Stimulated activated memory B cell treated with anti-CD40 and anti-IgM and Interleukin-4, amounts not matched to agents 10 μg/mL and 1 μg/mL and 100 μg/mL, for 72 hours (primary cell): ENCODE measurements around the gene SAP25.
"Not testable (repeated sequence)": the region's sequence is repeated elsewhere in the genome, so short reads cannot be mapped to it uniquely, and the experiment has no call there.

Experiments
- ATAC-seq: fragments of 150-1000 bp; cut with Tn5 transposase; 2 replicates; pipeline ENCODE4 v1.10.0; 2021
- H3K27ac Mint-ChIP-seq: one replicate; pipeline ENCODE4 v1.8.0; 2022; ENCODE audit warnings: mild to moderate bottlenecking, mixed read lengths
- H3K27me3 Mint-ChIP-seq: one replicate; pipeline ENCODE4 v1.8.0; 2022; ENCODE audit warnings: mixed read lengths
- H3K36me3 Mint-ChIP-seq: one replicate; pipeline ENCODE4 v1.8.0; 2022; ENCODE audit warnings: mixed read lengths
- H3K4me1 Mint-ChIP-seq: one replicate; pipeline ENCODE4 v1.8.0; 2022; ENCODE audit warnings: mixed read lengths
- H3K4me3 Mint-ChIP-seq: one replicate; pipeline ENCODE4 v1.8.0; 2022; ENCODE audit warnings: mild to moderate bottlenecking, moderate library complexity, mixed read lengths
- H3K9me3 Mint-ChIP-seq: one replicate; pipeline ENCODE4 v1.8.0; 2022; ENCODE audit warnings: mixed read lengths

SAP25 gene

DNA sequence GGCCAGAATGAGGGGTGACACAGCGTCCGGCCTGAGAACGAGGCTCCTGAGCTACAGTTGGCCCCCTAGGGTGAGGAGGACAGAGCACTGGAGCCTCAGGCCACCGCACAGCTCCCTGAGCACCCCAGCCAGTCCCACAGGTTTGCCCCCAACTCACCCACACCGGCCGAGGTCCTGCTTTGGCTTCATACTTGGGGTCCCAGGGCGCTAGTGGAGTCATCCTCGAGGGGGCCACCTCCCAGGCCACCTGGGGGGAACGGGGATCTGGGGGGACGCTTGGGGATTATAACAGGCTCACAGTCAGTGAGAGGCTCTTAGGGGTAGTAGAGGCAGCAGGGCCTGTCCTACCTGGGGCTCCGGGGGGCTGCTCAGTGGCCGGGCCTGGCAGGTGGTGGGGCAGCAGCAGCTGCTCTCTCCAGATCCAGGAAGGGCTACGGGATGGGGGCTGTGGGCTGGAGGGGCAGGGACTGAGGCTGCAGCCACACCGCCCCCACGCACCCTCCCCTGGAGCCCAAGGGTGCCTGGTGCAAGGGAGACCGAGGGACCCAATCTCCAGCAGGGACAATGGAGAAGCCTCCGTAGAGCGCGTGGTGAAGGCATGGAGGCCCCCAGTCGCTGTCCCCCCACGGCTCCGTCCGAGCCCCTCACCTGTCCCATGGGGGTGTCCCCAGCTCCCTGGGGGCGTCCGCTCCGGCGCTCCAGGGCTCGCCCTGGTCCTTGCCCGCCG, 588 bp downstream of the SAP25 start:
- H3K36me3 Mint-ChIP-seq: peaks cover 47% of the 10 kb centered on the region
- H3K27me3 Mint-ChIP-seq: no peaks in the 10 kb centered on the region
- H3K4me1 Mint-ChIP-seq: peaks cover 34% of the 10 kb centered on the region
- ATAC-seq: peak; percentile 1
- no peaks in the 10 kb centered on the region for H3K9me3 Mint-ChIP-seq
- no peak overlapping the region for H3K4me3 Mint-ChIP-seq
- no peak overlapping the region for H3K27ac Mint-ChIP-seq

DNA sequence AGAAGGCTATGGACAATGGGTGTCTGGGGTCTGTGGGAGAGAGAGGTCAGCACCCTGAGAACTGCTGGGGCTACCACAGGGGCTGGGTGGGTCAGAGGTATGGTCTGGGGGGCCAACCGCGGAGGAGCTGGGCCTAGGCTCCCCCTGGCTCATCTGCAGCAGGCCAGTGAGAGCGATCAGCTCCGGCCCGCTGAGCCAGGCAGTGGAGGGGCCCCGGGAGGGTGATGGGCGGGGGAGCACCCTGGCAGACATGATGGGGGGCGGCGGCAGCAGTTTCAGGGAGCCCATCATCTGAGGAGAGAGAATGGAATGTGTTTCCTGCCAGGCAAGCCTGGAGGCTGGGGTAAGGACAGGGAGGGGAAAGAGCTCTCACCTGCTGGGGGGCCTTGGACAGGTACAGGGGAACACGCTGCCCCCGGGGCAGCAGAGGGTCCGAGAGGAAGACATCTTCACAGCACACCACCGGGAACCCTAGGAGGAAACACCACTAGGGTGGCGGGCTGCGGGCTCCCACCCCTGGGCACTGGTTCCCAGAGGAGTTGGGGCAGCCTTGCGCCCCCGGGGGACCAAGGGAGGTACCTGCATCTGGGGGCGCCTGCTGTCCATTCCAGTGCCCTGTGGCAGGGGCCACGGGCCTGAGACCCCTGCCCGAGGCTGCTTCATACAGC, 1.3 kb downstream of the SAP25 start:
- Mint-ChIP-seq H3K27ac (no peak overlapping the region), H3K9me3 (no peaks in the 10 kb centered on the region), H3K36me3 (peaks cover 47% of the 10 kb centered on the region), H3K27me3 (no peaks in the 10 kb centered on the region), H3K4me1 (peaks cover 41% of the 10 kb centered on the region), H3K4me3 (no peak overlapping the region)
- ATAC-seq: no peak

DNA sequence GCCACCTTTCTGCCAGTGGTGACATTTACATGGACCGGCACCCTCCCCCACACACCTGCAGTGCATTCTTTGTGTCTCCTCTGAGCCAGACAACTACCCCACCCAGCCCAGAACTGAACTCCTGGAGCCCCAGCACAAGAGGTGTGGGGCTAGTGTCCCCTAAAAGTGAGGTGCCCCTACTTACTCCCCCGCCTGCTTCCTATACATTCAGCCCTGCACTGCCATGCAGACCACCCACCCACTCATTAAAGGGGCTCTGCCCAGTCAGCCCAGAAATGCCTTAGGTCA, 1.9 kb downstream of the SAP25 start:
- Mint-ChIP-seq H3K4me3 (no peak overlapping the region), H3K9me3 (no peaks in the 10 kb centered on the region), H3K27ac (no peak overlapping the region), H3K27me3 (no peaks in the 10 kb centered on the region), H3K4me1 (peaks cover 48% of the 10 kb centered on the region), H3K36me3 (peaks cover 43% of the 10 kb centered on the region)
- ATAC-seq: no peak

DNA sequence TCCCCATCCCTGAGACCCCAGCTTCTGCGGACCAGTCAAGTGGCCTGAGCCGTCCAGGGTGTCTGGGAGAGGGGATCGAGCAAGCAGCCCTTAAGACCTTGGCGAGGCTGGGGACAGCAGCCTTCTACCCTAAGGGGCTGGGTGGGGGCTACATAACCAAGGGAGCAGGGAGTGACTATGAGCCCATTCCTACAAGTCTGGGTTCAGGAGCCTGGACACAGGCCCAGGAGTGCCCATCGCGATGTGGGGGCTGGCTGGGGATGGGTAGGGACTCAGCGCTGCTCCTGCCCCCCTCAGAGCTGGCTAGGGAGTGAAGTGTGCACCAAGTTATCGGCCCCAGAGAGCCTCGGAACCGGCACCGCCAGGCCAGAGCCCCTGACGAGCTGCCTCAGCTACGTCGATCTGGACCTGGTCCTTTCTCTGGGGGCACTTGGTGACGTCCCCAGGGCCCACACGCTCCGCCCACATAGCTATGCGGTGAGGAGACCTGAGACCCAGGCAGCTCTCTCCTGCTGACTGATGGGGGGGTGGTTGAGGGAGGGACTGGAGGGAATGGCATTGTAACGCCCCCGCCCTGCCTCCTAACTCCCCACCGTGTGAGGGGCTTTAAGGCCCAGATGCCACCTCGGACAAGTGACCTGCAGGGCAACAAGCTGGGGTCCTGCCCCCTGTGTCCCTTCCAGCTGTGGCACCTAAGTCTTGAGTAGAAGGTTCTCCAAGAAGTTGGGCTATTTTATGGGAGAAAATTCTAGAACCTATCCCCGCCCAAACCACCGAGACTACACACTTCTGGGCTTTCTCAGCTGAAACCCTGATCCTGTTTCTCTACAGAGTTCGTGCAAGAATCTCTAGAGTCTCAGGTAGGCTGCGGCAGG, 2.5 kb downstream of the SAP25 start:
- Mint-ChIP-seq H3K36me3 (peaks cover 37% of the 10 kb centered on the region), H3K4me3 (no peak overlapping the region), H3K27ac (no peak overlapping the region), H3K27me3 (no peaks in the 10 kb centered on the region), H3K9me3 (no peaks in the 10 kb centered on the region), H3K4me1 (peaks cover 48% of the 10 kb centered on the region)
- no peak for ATAC-seq

DNA sequence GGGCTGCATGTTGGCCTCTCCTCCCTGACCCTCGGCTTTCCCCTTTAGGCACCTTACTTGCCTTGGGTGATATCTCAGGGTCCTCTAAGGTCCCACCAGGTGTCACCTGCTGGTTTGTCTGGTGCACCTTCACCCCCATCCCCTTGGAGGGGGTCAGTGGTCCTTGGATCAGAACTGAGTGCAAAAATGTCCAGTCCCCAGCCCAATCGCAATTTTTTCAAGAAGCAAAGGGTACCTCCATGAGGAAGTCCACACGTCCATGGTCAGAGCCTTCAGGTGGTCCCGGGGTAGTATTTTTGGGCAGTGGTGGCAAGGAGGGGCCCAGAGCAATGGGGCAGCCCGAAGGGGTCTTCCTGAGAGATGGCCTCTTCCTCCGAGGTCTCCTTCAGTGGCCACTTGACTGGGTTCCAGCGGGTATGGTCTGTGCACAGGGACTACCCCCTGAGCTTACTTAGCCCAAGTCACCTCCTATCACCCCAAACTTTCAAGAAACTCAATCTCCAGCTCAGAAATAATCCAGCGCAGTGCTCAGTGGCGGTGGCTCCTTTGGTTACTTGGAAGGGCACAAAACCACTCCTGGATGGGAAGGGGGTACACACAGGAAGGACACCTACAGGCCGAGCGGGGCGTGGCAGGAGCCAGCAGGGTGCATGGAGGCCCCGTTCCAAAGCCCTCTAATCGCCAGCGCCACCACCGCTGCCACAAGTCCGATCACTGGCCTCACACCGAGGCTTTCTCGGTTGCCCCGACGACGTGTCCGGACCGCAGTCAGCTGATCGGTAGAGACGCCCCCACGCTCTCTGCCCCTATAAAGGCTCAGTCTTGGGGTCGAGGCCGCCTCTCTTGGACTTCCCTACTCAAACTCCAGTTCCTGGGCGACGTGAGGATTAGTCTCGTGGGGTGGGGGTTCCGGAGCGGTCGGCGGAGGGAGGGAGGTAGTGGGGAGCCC, 4.5 kb downstream of the SAP25 start:
- Mint-ChIP-seq H3K36me3 (peaks cover 21% of the 10 kb centered on the region), H3K9me3 (no peaks in the 10 kb centered on the region), H3K27ac (peak overlapping the region; percentile 59), H3K27me3 (no peaks in the 10 kb centered on the region), H3K4me3 (peak overlapping the region; percentile 44), H3K4me1 (peaks cover 49% of the 10 kb centered on the region)
- peak; percentile 49 for ATAC-seq

DNA sequence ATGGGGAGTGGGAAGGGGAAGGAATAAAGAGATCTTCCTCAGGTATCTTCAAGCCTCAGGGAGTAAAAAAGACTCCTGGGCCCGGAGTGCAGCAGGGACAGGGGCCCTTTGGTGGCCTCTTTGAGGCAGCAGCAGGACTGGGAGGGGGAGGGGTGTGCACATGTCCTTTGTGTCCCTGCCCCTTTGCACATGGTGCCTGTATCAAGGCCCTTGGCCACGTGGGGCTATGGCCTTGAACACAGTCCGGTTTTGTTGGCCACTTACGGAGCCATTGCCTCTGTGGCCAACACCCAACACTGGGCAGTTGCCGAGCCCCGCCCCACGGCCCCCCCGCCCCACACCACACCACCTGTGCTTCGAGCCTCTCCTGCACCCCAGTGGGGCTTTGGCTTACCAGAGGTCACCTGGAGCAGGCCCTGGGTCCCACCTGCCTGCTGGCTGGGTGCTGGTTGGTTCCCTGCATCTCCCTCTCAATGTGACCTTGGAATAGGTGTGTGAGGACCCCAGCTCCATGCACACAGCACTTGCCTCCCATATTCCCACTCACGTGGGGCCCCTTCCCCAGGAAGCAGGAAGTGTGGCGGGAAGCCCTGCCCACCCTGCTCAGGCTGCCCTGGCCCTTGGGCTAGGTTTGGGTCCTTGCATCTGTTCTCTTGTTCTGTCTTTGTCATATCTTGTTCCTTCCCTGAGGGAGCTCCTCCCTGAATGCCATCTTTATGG, 5.4 kb downstream of the SAP25 start:
- H3K27ac Mint-ChIP-seq: peak overlapping the region; percentile 59

DNA sequence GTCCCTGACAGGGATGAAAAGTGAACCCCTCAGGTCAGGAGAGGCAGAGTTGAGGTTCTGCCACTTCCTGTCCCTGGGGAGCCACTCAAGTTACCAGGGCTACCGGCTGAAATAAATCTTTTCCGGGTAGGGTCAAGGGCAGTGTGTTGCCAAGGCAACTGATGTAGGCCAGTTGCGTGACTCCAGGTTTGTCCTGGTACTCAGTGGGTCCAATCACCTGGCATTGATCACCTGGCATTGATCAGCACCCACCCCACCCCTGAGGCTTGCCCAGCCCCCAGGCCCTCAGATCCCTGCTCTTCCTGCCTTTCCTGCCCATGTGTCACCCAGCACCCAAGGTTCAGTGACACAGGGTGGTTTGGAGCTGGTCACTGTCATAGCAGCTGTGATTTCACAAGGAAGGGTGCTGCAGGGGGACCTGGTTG, 5.9 kb downstream of the SAP25 start:
- Mint-ChIP-seq H3K9me3 (no peaks in the 10 kb centered on the region), H3K4me1 (peaks cover 57% of the 10 kb centered on the region), H3K4me3 (no peak overlapping the region), H3K27me3 (no peaks in the 10 kb centered on the region), H3K27ac (no peak overlapping the region), H3K36me3 (peaks cover 26% of the 10 kb centered on the region)
- no peak for ATAC-seq

More for the DNA sequence above, 5.4 kb downstream of the SAP25 start:
- Mint-ChIP-seq H3K9me3 (no peaks in the 10 kb centered on the region), H3K36me3 (peaks cover 25% of the 10 kb centered on the region), H3K27me3 (no peaks in the 10 kb centered on the region), H3K4me1 (peaks cover 57% of the 10 kb centered on the region), H3K4me3 (no peak overlapping the region)
- ATAC-seq: no peak

DNA sequence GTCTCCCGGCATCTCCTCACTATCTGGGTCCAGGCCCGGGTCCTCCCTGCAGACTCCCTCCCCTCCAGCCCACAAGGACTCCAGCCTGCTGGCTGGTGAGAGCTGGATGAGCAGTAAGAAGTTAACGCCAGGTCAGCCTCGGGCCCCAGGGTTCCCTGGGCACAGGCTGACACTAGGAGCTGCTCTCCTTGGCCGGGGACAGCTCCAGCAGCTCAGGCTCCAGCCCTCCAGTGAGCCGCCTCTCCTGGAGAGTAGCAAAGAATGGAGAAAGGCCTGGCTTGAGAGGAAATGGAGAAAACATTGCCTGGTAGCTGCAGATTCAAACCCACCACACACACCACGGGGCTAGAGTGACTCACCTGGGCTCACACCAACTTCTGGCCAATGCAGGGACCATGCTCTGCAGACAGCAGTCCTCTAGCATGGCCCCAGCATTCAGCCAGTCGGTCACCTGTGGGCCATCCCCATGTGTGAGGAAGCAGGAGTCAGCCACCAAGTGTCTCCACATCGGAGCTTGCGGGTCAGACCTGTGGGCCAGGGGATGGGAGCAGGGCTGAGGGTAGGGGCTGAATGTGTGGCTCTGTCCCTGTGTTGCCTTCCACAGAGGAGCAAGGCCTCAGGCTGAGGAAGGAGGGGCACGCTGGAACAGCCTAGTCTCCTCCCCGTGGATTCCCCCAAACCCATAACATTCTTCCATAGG, 6.5 kb downstream of the SAP25 start:
- Mint-ChIP-seq H3K4me1 (peaks cover 52% of the 10 kb centered on the region), H3K9me3 (no peaks in the 10 kb centered on the region), H3K4me3 (no peak overlapping the region), H3K27me3 (no peaks in the 10 kb centered on the region), H3K36me3 (peaks cover 26% of the 10 kb centered on the region), H3K27ac (no peak overlapping the region)
- no peak for ATAC-seq

DNA sequence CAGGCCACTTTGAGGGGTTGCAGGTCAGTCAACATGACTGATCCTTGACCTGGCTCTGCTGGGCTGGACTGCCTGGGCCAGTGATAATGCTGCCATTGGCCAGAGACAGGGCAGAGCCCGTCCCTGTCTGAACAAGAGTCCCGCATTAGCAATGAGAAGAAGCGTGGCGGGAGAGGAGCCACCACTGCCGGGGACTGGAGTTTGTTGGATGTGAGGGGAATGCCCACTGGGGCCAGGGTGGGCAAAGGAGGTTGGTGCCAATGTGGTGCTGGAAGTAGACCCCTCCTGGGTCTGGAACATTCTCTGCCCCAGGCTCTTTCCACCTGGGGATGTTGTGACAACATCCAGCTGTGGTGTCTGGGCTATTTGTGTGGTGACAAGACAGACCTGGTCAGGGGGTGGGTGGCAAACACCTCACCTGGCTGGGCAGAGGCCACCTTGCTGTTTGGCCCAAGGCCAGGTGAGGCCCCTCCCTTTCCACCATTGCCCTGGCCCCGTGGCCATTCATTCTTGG, 7.6 kb downstream of the SAP25 start:
- peaks cover 23% of the 10 kb centered on the region for H3K36me3 Mint-ChIP-seq
- H3K4me1 Mint-ChIP-seq: peaks cover 46% of the 10 kb centered on the region
- no peak overlapping the region for H3K27ac Mint-ChIP-seq
- no peaks in the 10 kb centered on the region for H3K9me3 Mint-ChIP-seq
- H3K4me3 Mint-ChIP-seq: no peak overlapping the region
- no peak for ATAC-seq
- no peaks in the 10 kb centered on the region for H3K27me3 Mint-ChIP-seq

DNA sequence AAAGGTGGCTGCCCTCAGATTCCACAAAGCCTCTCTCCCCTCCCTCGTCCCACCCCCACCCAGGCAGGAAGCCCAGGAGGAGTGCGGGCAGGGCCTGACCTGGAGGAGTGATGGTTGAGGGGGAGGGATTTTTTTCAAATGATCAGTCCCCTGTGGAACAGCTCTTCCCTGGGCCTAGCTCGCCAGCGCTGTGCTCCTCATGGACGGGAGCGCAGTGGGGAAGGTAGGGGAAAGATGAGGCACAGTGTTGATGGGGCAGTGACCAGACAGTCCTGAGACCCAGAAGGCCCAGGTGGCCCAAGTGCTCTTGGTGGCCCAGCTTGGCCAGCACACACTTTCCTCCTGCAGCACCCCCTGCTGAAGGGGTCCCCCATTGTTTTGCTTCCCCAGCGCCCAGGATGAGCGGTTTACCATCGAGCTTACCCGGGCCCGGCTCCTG, 8.5 kb downstream of the SAP25 start:
- Mint-ChIP-seq H3K27ac (no peak overlapping the region), H3K9me3 (no peaks in the 10 kb centered on the region), H3K36me3 (peaks cover 23% of the 10 kb centered on the region), H3K4me1 (peaks cover 38% of the 10 kb centered on the region), H3K4me3 (no peak overlapping the region), H3K27me3 (no peaks in the 10 kb centered on the region)
- no peak for ATAC-seq

DNA sequence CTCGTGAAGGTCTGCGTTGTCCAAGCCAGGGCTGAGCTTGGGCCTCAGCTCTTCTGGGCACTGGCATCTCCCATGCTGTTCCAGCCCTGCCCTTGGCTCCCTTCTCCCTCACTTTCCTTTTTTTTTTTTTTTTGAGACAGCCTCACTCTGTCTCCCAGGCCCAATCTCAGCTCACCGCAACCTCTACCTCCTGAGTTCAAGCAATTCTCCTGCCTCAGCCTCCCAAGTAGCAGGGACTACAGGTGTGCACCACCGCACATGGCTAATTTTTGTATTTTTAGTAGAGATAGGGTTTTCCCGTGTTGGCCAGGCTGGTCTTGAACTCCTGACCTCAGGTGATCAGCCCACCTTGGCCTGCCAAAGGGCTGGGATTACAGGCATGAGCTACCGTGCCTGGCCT, 9.3 kb downstream of the SAP25 start:
- not testable (repeated sequence) for H3K27ac Mint-ChIP-seq

DNA sequence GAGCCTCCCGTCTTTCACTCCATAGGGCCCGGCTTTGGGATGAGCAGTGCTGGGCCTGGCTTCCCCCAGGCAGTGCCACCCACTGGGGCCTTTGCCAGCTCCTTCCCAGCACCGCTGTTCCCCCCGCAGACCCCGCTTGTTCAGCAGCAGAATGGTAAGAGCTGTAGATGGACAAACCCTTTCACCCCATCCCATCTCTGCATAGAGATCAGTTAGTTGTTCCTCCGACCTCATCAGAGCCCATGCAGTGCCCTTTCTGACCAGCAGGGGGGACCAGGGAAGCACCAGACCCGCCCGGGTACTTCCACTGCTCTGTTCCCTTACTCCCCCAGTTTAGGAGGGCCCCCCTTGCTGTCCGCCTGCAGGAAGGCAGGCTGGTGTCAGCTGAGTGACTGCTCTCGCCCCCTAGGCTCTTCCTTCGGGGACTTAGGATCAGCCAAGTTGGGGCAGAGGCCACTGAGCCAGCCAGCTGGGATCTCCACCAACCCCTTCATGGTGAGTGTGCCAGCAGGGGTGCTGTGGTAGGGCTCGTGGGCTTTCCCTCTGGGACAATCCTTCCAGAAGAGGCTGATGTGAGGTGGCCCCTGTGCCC, 9.8 kb downstream of the SAP25 start:
- Mint-ChIP-seq H3K36me3 (peaks cover 23% of the 10 kb centered on the region), H3K4me3 (no peak overlapping the region), H3K4me1 (peaks cover 30% of the 10 kb centered on the region), H3K27me3 (no peaks in the 10 kb centered on the region), H3K9me3 (no peaks in the 10 kb centered on the region), H3K27ac (no peak overlapping the region)
- ATAC-seq: peak; percentile 71

More for the DNA sequence above, 9.3 kb downstream of the SAP25 start:
- not testable (repeated sequence) for H3K4me3 Mint-ChIP-seq, H3K27me3 Mint-ChIP-seq, ATAC-seq, H3K9me3 Mint-ChIP-seq
- Mint-ChIP-seq H3K4me1 (peaks cover 35% of the 10 kb centered on the region), H3K36me3 (peaks cover 23% of the 10 kb centered on the region)

DNA sequence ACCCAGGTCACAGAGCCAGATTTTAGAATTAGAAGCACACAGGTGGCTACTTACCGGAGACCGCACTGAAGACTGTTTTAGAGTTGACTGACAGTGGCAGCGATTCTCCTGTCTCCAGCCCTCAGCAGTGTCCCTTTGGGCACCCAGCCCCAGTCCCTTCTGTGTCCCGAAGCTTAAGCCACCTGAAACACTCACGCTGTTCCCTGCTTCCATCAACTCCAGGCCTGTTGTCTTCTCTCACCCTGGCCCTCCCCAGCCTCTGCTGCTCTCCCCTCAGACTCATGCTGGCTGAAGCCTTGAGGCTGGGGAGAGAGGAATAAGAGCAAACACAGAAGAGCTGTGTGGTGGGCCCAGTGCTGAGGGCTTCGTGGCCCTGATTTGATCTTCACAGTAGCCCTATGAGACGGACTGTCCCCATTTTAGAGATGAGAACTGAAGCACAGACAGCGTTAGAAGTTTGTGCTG, 10.6 kb downstream of the SAP25 start:
- Mint-ChIP-seq H3K9me3 (no peaks in the 10 kb centered on the region), H3K27me3 (no peaks in the 10 kb centered on the region), H3K27ac (no peak overlapping the region), H3K36me3 (peaks cover 23% of the 10 kb centered on the region), H3K4me3 (no peak overlapping the region), H3K4me1 (peaks cover 23% of the 10 kb centered on the region)
- no peak for ATAC-seq
